IgD-negative memory B cell (primary cell): ENCODE results near the gene RARG. TPM values are rescaled to one million over a fixed set of nuclear protein-coding genes. Genes with fewer than 3 reads are reported as not detected.
A peak's percentile ranks its signal among the peaks of the same experiment; 100 is the strongest.

Experiments
- H3K27ac Mint-ChIP-seq, 3 donors: one replicate each; pipeline ENCODE4 v1.8.0; 2020 to 2022; ENCODE audit warnings: mild to moderate bottlenecking in 3 of 3, mixed read lengths in 3 of 3, moderate library complexity in 1 of 3
- H3K27me3 Mint-ChIP-seq: one replicate; pipeline ENCODE4 v1.8.0; 2021; ENCODE audit warnings: mixed read lengths
- H3K36me3 Mint-ChIP-seq: one replicate; pipeline ENCODE4 v1.8.0; 2020; ENCODE audit warnings: mild to moderate bottlenecking, mixed read lengths
- H3K4me1 Mint-ChIP-seq, 3 donors: one replicate each; pipeline ENCODE4 v1.8.0; 2020 to 2022; ENCODE audit warnings: mixed read lengths in 3 of 3, mild to moderate bottlenecking in 1 of 3
- H3K4me3 Mint-ChIP-seq, 4 donors: one replicate each; pipeline ENCODE4 v1.8.0; 2020 to 2022; ENCODE audit warnings: mild to moderate bottlenecking in 4 of 4, mixed read lengths in 4 of 4, moderate library complexity in 3 of 4
- H3K9me3 Mint-ChIP-seq, 3 donors: one replicate each; pipeline ENCODE4 v1.8.0; 2020 to 2021; ENCODE audit warnings: mixed read lengths in 3 of 3, mild to moderate bottlenecking in 1 of 3
- polyA plus RNA-seq: library from polyadenylated mRNA; unstranded; fragments of 300-500 nt; fragmentation: Illumina TruSeq; gene quantifications from one replicate; pipeline ENCODE4 v1.2.3, GENCODE V29; 2021

RARG gene
- polyA plus RNA-seq, 1 donor from 2014 or later = 4.8 TPM

DNA sequence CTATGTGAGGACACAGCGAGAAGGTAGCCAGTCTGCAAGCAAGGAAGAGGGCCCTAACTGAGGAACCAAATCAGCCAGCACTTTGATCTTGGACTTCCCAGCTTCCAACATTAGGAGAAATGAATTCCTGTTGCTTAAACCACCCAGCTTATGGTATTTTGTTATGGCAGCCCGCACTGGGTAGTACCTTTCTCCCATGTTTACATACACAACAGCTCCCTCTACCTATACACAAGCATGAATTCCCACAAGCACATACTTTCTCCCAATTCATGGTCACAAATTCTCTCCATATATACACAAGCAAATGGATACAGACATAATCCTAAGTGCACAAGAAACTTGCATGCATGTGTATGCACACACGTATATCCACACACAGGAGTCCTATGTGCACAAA is 32.3 kb downstream of the RARG start:
- peaks cover 33 to 52% (median 46%) of the 10 kb centered on the region in 3 donors for H3K4me1 Mint-ChIP-seq
- H3K36me3 Mint-ChIP-seq = peaks cover 16% of the 10 kb centered on the region
- peak overlapping the region; percentile 53 to 96 (median 90) for H3K27ac Mint-ChIP-seq
- H3K4me3 Mint-ChIP-seq = peak overlapping the region; percentile 73 to 91 (median 84)
- no peaks in the 10 kb centered on the region for H3K9me3 Mint-ChIP-seq
- peaks cover 2% of the 10 kb centered on the region for H3K27me3 Mint-ChIP-seq

DNA sequence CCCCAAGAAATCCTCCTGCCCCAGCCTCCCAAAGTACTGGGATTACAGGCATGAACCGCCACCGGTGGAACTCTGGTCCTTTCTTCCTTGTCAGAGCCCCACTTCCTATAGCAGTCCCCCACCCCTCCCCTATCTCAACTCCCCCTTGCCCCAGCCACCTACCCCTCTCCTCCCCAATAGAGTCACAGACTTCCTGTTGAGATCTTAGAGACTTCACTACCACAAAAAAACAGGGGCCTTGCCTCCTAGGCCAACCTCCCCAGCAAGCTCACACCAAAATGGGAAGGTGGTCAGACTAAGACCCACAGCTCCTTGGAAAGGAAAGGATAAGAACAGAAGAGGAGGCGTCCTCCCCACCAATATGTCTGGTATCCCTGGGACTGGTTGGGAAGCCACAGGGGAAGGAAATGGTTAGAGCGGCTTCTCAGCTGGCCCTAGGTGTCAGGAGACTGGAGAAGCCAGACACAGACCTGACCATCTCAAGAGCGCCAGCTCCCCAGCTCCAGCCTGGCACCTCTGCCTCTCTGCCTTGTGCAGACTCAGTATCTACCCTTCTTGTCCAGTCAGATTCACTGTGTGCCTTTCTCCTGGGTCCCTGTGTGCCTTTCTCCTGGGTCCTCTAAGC is 33.4 kb downstream of the RARG start:
- Mint-ChIP-seq H3K9me3 (no peaks in the 10 kb centered on the region), H3K4me1 (peaks cover 33 to 47% (median 40%) of the 10 kb centered on the region in 3 donors), H3K27me3 (peaks cover 2% of the 10 kb centered on the region), H3K4me3 (peak overlapping the region in 3 of 4 donors; percentile 39 to 90 (median 77)), H3K27ac (peak overlapping the region; percentile 36 to 91 (median 41)), H3K36me3 (peaks cover 15% of the 10 kb centered on the region)

DNA sequence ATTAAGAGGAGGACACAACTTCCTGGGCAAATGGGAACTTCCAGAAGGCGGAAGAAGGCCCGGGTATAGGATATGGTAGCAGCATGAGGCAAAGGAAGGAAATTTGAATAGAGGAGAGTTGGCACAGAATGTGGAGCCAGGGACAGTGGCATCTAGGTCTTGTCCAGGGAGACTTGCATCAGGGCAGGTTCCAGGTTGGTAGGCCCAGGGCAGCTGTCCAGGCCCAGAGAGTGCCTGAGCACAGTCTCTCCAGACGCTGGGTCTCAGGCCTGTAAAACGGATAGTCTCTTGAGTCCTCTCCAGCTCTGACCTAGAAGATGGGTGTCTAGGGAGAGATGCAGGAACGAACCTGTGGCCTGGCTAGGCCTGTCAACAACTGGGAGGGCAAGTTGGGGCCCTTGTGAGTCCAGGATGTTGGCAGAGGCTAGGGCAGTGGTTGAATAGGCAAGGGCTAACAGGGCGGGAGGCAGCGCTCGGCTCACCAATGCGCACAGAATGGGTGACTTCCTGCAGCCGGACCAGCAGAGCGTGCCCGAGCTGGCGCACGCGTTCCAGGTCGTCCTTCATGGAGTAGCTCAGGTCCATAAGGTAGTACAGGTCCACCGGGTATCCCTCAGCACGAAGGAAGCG is 34.9 kb downstream of the RARG start:
- H3K4me3 Mint-ChIP-seq = peak overlapping the region in 1 of 4 donors; percentile 12
- peak overlapping the region in 2 of 3 donors; percentile 8 to 37 for H3K27ac Mint-ChIP-seq
- peaks cover 28 to 41% (median 34%) of the 10 kb centered on the region in 3 donors for H3K4me1 Mint-ChIP-seq
- H3K27me3 Mint-ChIP-seq = peaks cover 2% of the 10 kb centered on the region
- peaks cover 15% of the 10 kb centered on the region for H3K36me3 Mint-ChIP-seq
- H3K9me3 Mint-ChIP-seq = no peaks in the 10 kb centered on the region

DNA sequence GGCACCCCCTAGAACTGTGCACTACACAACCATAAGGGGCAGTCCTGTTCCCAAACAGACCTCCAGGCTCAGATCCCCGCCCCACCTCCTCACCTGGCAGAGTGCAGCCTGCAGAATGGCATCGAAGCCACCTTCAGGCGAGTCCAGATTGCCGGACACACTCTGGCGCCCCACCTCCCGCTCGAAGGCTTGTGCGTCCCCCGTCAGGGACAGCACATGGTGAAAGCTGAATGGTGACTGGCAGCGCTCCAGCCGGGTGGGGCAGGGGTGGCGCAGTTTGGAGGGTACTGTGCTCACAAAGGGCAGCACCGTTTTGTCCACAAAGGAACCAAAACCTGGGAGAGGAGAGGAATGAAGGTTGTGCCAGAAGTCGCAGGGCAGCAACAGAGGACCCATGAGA is 35.5 kb downstream of the RARG start:
- Mint-ChIP-seq H3K9me3 (no peaks in the 10 kb centered on the region), H3K27ac (peak overlapping the region in 2 of 3 donors; percentile 8 to 37), H3K4me3 (peak overlapping the region in 2 of 4 donors; percentile 28 to 38), H3K27me3 (peaks cover 2% of the 10 kb centered on the region), H3K4me1 (peaks cover 28 to 38% (median 30%) of the 10 kb centered on the region in 3 donors), H3K36me3 (peaks cover 15% of the 10 kb centered on the region)

DNA sequence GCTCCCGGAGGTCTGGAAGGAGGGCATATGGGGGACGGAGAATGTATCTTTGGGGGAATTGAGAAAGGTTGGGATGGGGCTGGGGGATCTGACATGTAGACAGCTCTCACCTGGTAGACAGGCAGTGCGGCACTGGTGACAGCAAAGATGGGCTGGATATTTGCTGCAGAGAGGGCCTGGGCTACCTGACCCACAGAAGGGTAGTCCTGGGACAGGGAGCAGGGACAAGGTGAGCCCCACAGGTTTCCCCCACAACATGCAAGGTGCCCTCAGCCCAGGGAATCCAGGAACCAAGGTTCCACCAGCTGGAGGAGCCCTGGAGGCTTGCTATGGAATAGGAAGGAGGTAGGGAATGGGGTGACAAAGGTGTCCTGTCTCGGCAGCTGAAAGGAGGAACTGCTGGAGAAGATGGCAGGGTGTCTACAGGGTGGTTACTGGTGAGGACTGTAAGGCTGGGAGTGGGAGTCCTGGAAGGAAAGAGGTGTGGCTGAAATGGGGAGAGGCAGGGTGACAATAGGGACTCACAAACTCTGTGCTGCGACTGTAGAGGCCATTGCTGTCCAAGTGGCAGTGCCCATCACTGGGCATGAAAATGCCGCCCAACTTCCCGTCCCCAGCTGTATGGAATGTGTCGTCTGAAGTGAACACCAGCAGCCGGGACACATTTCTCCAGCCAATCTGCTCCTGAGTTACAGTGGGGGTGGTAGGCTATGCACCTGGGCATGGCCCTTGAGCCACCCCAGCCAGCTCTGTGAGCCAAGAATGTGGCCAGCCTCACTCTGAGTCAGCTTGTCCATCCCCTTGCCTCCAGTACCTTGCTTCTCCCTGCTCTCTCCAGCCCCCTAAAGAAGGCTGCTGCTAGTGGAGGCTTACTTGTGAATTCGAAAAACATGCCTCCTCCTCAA is 36.2 kb downstream of the RARG start:
- H3K4me3 Mint-ChIP-seq = peak overlapping the region in 2 of 4 donors; percentile 28 to 49
- H3K36me3 Mint-ChIP-seq = peaks cover 10% of the 10 kb centered on the region
- H3K27me3 Mint-ChIP-seq = peaks cover 2% of the 10 kb centered on the region
- H3K9me3 Mint-ChIP-seq = no peaks in the 10 kb centered on the region
- H3K4me1 Mint-ChIP-seq = peaks cover 22 to 32% (median 25%) of the 10 kb centered on the region in 3 donors
- H3K27ac Mint-ChIP-seq = peak overlapping the region in 2 of 3 donors; percentile 29 to 73

DNA sequence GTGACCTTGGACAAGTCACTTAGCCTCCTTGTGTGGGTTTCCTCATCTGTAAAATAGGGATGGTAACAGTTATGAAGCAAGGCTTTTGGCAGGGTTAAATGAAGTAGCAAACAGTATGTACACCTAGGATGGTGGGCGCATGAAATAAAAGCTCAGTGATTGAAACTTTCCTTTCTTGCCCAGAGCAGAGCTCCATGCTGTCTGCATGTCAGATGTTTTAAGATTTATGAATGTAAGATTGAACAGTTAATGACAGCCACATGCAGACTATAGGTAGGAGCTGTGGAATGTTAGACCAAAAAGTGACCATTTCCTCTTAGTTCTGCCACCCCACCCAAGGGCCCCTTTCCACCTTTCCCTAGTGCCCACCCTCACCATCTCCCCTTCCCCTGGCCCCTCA is 37.0 kb downstream of the RARG start:
- Mint-ChIP-seq H3K27ac (peak overlapping the region; percentile 29 to 73 (median 47)), H3K9me3 (no peaks in the 10 kb centered on the region), H3K36me3 (peaks cover 10% of the 10 kb centered on the region), H3K27me3 (peaks cover 2% of the 10 kb centered on the region), H3K4me3 (peak overlapping the region in 2 of 4 donors; percentile 3 to 52), H3K4me1 (peaks cover 17 to 30% (median 23%) of the 10 kb centered on the region in 3 donors)

DNA sequence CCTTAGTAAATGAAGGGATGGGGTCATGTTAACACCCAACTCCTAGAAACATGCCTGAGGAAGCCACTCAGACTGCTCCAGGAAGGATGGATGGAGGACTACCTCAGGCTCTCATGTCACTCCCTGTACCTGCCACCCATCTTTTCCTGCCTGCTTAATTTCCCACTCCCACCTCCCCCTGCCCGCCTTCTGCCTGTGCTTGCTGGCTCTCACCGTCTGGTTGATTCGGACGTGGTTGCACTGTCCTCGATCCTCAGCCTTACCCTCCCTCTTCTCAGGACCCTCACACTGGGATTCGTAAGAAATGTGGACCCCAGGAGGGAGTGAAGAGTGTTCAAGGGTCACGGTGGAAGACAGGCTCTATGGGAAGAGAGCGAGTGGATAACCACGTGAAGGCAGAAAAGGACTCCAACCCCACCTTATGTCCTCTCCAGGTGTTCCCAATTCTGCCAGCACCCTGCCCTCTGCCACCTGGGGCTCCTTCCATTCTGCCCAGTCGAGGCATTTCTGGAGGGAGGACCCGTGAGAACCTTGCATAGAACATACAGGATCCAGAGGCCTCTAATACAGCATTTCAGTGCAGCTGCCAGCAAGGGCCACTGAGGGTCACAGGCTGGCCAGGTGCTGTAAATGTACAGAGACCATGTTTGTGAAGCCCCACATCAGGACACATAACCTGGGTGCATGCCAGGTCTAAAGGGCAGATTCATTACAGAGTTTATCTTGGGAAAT is 37.9 kb downstream of the RARG start:
- H3K27me3 Mint-ChIP-seq = no peaks in the 10 kb centered on the region
- no peaks in the 10 kb centered on the region for H3K9me3 Mint-ChIP-seq
- peaks cover 13 to 25% (median 18%) of the 10 kb centered on the region in 3 donors for H3K4me1 Mint-ChIP-seq
- peak overlapping the region; percentile 8 to 65 (median 29) for H3K27ac Mint-ChIP-seq
- peaks cover 9% of the 10 kb centered on the region for H3K36me3 Mint-ChIP-seq
- peak overlapping the region in 2 of 4 donors; percentile 3 to 50 for H3K4me3 Mint-ChIP-seq

DNA sequence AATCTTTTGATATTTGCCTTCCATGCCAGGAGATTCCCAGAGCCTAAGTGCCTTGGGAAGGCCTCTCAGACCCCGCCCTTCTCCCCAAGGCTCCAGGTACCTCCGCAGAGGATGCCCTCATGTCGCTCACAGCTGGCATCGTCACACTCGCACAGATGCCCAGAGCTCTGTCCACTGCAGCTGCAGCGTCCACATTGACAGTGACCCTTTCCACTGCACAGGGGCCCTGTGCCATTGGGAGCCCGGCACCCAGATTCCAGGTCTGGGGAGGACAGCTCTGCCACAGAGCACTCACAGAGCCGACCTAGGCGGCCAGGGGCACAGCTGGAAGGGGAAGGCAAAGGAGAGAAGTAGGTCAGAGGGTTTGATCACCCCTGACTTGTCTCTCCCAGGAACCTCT is 39.0 kb downstream of the RARG start:
- H3K9me3 Mint-ChIP-seq = no peaks in the 10 kb centered on the region
- no peak overlapping the region for H3K4me3 Mint-ChIP-seq
- H3K27me3 Mint-ChIP-seq = no peaks in the 10 kb centered on the region
- peaks cover 6% of the 10 kb centered on the region for H3K36me3 Mint-ChIP-seq
- H3K27ac Mint-ChIP-seq = peak overlapping the region in 1 of 3 donors; percentile 48
- H3K4me1 Mint-ChIP-seq = peaks cover 4 to 13% (median 11%) of the 10 kb centered on the region in 3 donors

DNA sequence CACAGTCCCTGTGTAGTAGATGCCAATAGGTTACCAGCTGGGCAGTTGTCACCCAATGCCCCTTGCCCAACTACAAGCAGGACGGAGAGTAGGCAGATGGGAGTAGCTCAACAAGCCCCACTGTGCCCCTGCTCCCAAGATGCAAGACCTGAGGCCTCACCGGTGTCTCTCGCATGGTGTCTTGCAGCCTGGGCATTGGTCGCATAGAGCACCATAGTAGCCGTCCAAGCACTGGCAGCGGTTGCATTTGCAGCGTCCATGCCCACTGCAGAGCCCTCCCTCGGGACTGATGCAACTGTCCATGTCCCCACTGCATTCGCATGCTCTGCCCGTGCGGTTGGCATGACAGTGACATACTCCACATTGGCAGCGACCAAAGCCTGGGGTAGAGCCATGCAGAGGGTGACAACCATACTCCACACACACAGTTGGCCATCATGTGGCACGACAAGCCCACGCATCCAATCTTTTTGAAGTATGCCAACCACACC is 39.4 kb downstream of the RARG start:
- Mint-ChIP-seq H3K36me3 (peaks cover 6% of the 10 kb centered on the region), H3K27ac (peak overlapping the region in 2 of 3 donors; percentile 43 to 78), H3K9me3 (no peaks in the 10 kb centered on the region), H3K4me3 (no peak overlapping the region), H3K27me3 (no peaks in the 10 kb centered on the region), H3K4me1 (peaks cover 6 to 10% (median 10%) of the 10 kb centered on the region in 3 donors)

DNA sequence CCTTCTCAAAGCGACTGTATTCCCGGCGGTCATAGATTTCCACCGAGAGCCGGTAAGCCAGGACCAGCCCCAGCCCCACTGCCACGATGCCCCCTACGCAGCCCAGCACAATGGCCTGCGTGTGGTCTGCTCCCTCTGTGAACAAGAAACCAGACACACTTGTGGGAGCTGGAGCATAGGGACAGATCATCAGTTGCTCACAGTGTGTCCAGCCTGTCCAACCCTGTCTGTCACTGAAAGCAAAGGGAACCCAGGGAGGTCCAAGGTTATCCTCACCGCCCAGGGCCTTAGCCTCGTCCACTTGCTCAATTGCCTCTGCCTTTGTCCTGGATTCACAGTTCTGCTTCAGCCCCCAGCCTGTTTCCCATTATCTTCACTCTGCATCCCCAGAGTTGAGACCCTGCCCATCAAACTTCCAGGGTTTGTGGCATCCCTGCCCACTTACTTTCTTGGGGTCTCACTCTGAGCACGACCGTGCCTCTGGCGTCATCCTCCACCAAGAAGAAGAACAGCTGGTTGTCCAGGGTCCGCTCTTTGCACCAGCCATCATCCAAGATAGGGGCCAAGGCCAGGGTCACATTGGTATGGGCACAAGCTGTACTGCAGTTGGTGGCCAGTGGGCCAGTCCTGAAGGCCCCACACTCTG is 40.0 kb downstream of the RARG start:
- H3K4me1 Mint-ChIP-seq = peaks cover 10 to 11% (median 10%) of the 10 kb centered on the region in 3 donors
- H3K27me3 Mint-ChIP-seq = no peaks in the 10 kb centered on the region
- peak overlapping the region in 2 of 3 donors; percentile 43 to 78 for H3K27ac Mint-ChIP-seq
- H3K9me3 Mint-ChIP-seq = no peaks in the 10 kb centered on the region
- no peak overlapping the region for H3K4me3 Mint-ChIP-seq
- H3K36me3 Mint-ChIP-seq = peaks cover 4% of the 10 kb centered on the region

DNA sequence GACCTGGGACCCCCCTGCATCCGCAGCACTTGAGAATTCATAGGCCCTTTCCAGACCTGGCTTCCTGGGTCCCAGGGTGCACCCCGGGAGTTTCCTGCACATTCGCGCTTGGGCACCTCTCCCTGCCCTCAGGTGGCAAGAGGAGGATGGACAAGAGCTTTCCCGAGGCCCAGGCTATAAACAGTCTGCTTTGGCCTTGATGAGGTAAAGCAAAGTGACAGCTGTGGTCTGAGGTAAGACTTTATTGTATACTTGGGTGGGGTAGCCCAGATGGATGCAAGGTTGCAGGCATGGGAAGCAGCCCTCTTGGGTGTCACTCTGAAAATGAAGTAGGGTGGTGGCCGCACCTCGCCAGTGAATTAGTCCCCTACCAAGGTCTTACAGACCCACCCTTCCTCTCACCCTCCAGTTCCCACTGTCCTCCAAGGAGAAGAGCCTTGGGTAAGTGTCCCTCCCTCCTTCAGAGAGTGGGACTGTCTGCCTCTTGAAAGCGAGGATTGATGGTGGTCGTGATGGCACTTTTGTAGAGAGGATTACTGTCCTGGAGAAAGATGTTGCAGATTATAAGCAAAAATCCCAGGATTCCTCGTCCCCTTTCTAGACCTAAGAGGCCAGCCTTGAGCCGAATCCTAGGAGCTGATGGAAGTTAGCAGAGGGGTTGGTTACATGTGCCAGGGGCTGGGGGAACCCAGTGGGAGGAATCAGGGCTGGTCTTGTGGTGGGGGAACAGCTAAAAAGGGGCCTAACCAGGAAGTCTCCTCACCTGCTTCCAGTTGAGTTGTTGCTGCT is 40.7 kb downstream of the RARG start:
- Mint-ChIP-seq H3K36me3 (peaks cover 1% of the 10 kb centered on the region), H3K9me3 (no peaks in the 10 kb centered on the region)

DNA sequence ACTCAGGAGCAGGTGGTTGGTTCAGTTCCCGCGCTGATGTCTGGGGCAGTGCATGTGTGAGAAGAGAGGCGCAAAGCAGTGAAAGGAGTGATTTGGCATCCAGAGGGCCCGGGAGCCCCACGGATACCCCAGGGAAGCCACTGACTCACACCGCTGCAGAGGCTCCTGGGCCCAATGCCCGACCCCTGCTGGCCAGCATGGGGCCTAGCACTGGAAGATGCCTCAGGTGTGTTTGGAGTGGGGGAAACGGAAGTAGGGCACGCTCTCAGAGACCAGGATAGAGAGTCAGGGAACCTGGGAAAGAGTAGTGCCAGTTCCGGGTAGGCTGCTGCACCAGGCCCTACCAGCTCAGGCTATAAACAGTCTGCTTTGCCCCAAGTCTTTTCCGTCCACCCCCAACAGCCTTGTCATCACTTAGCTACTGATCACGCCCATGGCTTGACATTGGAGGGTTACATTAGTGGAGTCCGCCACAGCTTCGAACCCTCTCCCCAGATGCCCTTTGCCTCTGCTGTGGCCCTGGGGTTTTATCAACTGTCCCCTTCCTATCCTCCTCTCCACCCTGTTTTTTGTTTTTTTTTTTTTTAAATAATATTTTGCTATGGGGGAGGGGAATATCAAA is 41.8 kb downstream of the RARG start:
- H3K4me3 Mint-ChIP-seq = no peak overlapping the region
- peaks cover 1% of the 10 kb centered on the region for H3K36me3 Mint-ChIP-seq
- peak overlapping the region in 1 of 3 donors; percentile 71 for H3K27ac Mint-ChIP-seq

More for the DNA sequence above, 40.7 kb downstream of the RARG start:
- Mint-ChIP-seq H3K27ac (peak overlapping the region in 1 of 3 donors; percentile 35), H3K4me1 (peaks cover 9 to 11% (median 10%) of the 10 kb centered on the region in 3 donors), H3K27me3 (no peaks in the 10 kb centered on the region), H3K4me3 (no peak overlapping the region)

More for the DNA sequence above, 41.8 kb downstream of the RARG start:
- H3K27me3 Mint-ChIP-seq = no peaks in the 10 kb centered on the region
- peaks cover 9 to 11% (median 11%) of the 10 kb centered on the region in 3 donors for H3K4me1 Mint-ChIP-seq
- no peaks in the 10 kb centered on the region for H3K9me3 Mint-ChIP-seq
